Panc1 (cell line): ENCODE measurements around the gene TOP1.

ENCODE experiments used
- POLR2AphosphoS5 ChIP-seq: IDR thresholded peaks from 2 replicates; pipeline ENCODE4 v1.6.1; 2012; ENCODE audit warnings: mild to moderate bottlenecking, low read depth, low read length, moderate library complexity
- SIN3A ChIP-seq: IDR thresholded peaks from 2 replicates; pipeline ENCODE4 v1.6.1; 2012; ENCODE audit warnings: low read depth, mild to moderate bottlenecking, low read length, moderate library complexity, borderline replicate concordance; ENCODE audit not compliant: insufficient read depth
- TF ChIP-seq, protein P1 (sequence below): fragments of 450-650 bp; IDR thresholded peaks from 2 replicates; pipeline ENCODE4 v1.5.1; 2017; ENCODE audit warnings: mild to moderate bottlenecking

DNA sequence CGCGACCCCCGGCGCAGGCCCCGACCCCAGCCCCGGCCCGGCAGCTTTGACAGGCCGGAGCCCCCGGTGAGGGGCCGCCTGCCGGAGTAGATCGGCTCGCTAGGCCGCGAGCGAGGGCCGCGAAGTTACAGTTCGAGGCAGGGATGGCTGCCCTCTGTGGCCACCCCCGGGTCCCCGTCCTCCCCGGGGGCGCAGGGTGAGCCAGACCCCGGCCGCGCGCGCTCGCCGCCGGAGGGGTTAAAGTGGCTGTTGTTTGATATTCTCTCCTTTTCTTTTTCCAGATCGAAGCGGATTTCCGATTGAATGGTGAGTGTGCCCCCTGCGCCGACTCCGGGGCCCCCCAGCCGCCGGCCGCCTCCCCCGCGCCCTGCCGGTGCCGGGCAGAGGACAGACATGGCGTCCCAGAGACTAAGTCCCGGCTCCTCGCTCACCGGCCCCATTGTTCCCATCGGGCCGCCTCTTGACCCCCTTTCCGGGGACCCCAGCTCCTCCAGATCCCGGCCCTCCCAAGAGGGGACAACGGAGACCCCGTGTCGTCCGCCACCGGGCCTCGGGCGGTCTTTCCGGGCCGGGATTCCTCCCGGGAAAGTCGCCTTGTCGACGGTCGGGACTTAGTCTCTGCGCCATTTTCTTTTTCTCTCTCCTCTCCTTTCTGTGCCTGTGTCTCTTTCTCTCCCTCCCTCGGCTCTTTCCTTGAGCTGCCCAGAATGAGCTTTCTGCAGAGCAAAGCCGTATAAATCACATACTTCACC is 704 bp downstream of the TOP1 start:
- TF ChIP-seq, protein P1, sequence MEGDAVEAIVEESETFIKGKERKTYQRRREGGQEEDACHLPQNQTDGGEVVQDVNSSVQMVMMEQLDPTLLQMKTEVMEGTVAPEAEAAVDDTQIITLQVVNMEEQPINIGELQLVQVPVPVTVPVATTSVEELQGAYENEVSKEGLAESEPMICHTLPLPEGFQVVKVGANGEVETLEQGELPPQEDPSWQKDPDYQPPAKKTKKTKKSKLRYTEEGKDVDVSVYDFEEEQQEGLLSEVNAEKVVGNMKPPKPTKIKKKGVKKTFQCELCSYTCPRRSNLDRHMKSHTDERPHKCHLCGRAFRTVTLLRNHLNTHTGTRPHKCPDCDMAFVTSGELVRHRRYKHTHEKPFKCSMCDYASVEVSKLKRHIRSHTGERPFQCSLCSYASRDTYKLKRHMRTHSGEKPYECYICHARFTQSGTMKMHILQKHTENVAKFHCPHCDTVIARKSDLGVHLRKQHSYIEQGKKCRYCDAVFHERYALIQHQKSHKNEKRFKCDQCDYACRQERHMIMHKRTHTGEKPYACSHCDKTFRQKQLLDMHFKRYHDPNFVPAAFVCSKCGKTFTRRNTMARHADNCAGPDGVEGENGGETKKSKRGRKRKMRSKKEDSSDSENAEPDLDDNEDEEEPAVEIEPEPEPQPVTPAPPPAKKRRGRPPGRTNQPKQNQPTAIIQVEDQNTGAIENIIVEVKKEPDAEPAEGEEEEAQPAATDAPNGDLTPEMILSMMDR: no peak
- TF ChIP-seq SIN3A (no peak), POLR2AphosphoS5 (no peak)
